Activated naive CD4-positive, alpha-beta T cell treated with anti-CD3 and anti-CD28 coated beads for 36 hours (primary cell): ENCODE measurements around the gene GJB1. TPM values are rescaled to one million over a fixed set of nuclear protein-coding genes. Genes with fewer than 3 reads are reported as not detected.
A peak's percentile ranks its signal among the peaks of the same experiment; 100 is the strongest.
"Not testable (repeated sequence)": the region's sequence is repeated elsewhere in the genome, so short reads cannot be mapped to it uniquely, and the experiment has no call there.

ENCODE experiments used
- CTCF ChIA-PET: fragments of 350-600 bp; sonication (Branson Sonifier 250); formaldehyde crosslinking; loops from one replicate; lab custom pipeline; 2021; ENCODE audit warnings: antibody characterized with exemption; lab: Charles Lee
- DNase-seq: peaks from one replicate; pipeline ENCODE4 v3.0.0-alpha.2; 2020
- H3K27ac Mint-ChIP-seq: one replicate; pipeline ENCODE4 v1.8.0; 2021; ENCODE audit warnings: mild to moderate bottlenecking, mixed read lengths
- H3K27me3 Mint-ChIP-seq: one replicate; pipeline ENCODE4 v1.8.0; 2021; ENCODE audit warnings: low read depth, mixed read lengths
- H3K36me3 Mint-ChIP-seq: one replicate; pipeline ENCODE4 v1.8.0; 2021; ENCODE audit warnings: low read depth, mixed read lengths
- H3K4me1 Mint-ChIP-seq: one replicate; pipeline ENCODE4 v1.8.0; 2021; ENCODE audit warnings: low read depth, mixed read lengths
- H3K4me3 Mint-ChIP-seq: one replicate; pipeline ENCODE4 v1.8.0; 2021; ENCODE audit warnings: mild to moderate bottlenecking, moderate library complexity, mixed read lengths
- H3K9me3 Mint-ChIP-seq: one replicate; pipeline ENCODE4 v1.8.0; 2021; ENCODE audit warnings: mixed read lengths
- intact Hi-C: fragments of 100-400 bp; cut with micrococcal nuclease; formaldehyde crosslinking; loops from one replicate; pipeline ENCODE4 v1.15.1; 2023
- total RNA-seq, 2 experiments: library from RNA; stranded (reverse); gene quantifications; one replicate each; pipeline ENCODE4 v1.2.3, GENCODE V29; 2021

GJB1 gene
- total RNA-seq, 2 experiments from 2014 or later = not detected

DNA sequence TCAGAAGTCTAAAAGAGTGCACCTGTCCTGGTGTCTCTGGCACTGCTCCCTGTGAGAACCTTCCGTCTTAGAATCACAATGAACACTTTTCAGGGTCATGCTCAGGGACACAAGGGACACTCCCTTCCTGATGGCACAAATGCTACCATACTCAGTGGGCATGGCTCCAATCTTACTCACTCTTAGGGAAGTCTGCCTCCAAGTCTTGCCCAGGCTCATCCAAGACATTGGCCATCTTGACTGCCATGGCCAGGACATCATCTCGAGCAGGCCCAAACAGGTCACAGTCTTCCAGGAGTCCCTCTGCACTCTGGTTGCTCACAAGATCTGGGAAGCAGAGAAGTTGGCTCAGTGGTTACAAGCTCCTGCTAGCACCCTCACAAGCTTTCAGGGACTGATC is 22.1 kb downstream of the GJB1 start:
- H3K4me1 Mint-ChIP-seq = no peaks in the 10 kb centered on the region
- H3K27me3 Mint-ChIP-seq = no peaks in the 10 kb centered on the region
- H3K9me3 Mint-ChIP-seq = no peaks in the 10 kb centered on the region
- no peak overlapping the region for H3K27ac Mint-ChIP-seq
- peaks cover 20% of the 10 kb centered on the region for H3K36me3 Mint-ChIP-seq
- intact Hi-C loops = no loop called here
- CTCF ChIA-PET = no interaction called here
- no peak for DNase-seq
- H3K4me3 Mint-ChIP-seq = no peak overlapping the region

DNA sequence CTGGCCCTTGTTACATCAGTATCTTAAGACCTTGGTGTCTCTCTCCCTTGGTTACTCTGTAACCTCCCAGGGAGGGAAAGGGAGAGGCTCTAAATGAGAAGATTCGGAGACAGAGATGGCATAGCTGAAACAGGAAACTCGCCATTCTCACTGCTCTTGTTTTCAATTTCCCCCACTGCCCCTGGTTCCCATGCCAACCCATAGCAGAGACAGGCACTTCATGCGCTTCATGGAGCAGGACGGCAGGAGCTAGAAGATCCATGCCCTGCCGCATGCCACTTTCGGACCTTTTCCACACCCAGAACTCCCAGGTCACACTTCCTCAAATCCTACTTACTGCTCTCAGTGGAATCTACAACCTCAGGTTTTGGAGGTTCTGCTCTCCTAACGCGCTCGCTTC is 27.8 kb downstream of the GJB1 start:
- intact Hi-C loops = loop anchor here (5.0 kb wide), 1 partner anchor 184 kb away; the partner anchor contains the start of gene SNX12

DNA sequence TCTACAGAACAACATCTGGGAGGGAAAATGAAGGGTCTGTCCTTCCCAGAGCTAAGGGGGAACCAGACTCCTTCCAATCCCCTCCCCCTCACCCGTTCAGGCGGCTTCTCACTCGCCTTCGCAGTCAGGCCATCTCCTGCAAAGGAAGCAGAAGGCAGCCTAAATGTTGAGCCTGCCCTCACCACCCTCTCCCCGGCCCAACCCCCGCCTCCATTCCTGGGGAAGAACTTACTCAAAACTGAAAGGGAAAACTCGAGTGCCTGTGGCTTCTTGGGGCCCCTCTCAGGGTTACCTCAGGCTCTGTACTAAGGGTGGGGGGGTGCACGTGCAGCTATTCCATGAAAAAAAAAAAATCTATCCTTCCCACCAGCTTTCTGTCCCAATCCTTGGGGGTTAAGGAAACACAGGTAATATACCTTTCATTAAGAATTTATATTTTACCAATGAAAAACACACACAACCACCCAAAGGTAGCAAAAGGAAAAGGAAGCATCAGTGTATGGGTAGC is 28.5 kb downstream of the GJB1 start:
- CTCF ChIA-PET = no interaction called here
- no peaks in the 10 kb centered on the region for H3K9me3 Mint-ChIP-seq
- H3K36me3 Mint-ChIP-seq = peaks cover 2% of the 10 kb centered on the region
- H3K27me3 Mint-ChIP-seq = no peaks in the 10 kb centered on the region
- H3K4me1 Mint-ChIP-seq = peaks cover 29% of the 10 kb centered on the region
- peak; percentile 51 for DNase-seq
- intact Hi-C loops = loop anchor here (5.0 kb wide), 1 partner anchor 184 kb away; the partner anchor contains the start of gene SNX12
- H3K4me3 Mint-ChIP-seq = peak overlapping the region; percentile 48
- peak overlapping the region; percentile 65 for H3K27ac Mint-ChIP-seq

More for the DNA sequence above, 27.8 kb downstream of the GJB1 start:
- Mint-ChIP-seq H3K27ac (no peak overlapping the region), H3K4me1 (peaks cover 28% of the 10 kb centered on the region), H3K36me3 (peaks cover 2% of the 10 kb centered on the region), H3K4me3 (no peak overlapping the region), H3K27me3 (no peaks in the 10 kb centered on the region), H3K9me3 (no peaks in the 10 kb centered on the region)
- CTCF ChIA-PET = no interaction called here
- no peak for DNase-seq

DNA sequence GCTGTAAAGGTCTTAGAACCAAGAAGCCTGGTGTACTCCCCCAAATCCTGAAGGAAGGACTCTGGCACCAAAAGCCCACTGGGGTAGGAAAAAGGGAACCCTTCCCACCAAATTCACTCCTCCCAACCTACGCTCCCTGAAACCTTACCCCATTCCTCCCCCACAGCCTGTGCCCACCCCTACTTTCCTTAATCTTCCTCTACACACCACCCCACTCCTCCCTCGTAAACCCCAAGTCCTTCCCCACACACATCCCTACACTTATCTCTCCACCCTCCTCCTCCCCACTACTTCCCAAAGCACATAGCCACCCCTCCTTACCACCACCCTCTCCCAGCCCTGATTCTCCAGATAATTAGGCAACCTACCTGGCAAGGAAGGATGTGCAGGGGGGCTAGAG is 29.2 kb downstream of the GJB1 start:
- Mint-ChIP-seq H3K4me3 (peak overlapping the region; percentile 48), H3K27me3 (no peaks in the 10 kb centered on the region), H3K27ac (no peak overlapping the region), H3K36me3 (no peaks in the 10 kb centered on the region), H3K4me1 (peaks cover 29% of the 10 kb centered on the region), H3K9me3 (no peaks in the 10 kb centered on the region)
- intact Hi-C loops = loop anchor here (5.0 kb wide), 1 partner anchor 185 kb away; the partner anchor contains the start of gene SNX12
- CTCF ChIA-PET = no interaction called here
- DNase-seq = no peak

DNA sequence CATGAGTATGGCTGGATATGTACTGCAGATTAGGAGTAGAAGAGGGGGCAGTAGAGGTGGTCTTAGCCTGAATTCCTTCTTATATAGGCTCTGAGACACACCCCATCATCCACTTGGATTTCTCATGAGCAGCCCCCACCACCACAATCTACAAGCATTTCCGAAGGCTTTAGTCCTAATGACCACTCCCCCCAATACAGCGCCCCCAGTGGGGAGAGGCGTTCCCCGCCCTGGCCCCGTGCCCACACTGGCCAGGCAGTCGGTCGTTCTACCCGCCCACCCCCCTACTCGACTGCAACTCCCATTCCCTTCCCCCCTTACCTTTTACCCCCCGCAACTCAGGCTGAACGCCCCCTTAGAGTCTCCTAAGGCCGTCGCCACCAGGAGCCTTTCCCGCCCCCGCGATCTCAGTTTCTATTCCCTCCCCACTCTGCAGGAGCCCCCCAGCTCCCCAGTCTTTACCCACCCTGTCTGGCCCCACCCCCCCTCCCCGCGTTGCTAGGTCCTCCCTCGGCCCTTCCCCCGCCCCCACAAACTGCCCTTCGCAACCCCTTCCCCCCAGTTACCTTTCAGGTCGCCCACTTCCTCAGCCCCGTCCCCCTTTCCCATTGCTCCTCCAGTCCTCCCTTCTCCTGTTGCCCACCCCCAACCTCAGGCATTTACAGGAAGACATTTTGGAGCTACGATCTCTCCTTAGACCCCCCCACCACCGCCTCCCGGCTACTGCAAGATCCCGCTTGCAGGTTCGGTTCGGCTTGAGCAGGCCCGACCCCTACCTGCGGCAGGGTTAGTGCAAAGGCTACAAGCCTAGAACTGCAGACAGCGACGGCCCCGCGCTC is 30.4 kb downstream of the GJB1 start:
- CTCF ChIA-PET = interaction anchor here (0.7 to 1.0 kb wide), 2 partner anchors 101 to 258 kb away, joined by 3 read pairs; no protein-coding TSS in a partner anchor
- peak overlapping the region; percentile 76 for H3K27ac Mint-ChIP-seq

DNA sequence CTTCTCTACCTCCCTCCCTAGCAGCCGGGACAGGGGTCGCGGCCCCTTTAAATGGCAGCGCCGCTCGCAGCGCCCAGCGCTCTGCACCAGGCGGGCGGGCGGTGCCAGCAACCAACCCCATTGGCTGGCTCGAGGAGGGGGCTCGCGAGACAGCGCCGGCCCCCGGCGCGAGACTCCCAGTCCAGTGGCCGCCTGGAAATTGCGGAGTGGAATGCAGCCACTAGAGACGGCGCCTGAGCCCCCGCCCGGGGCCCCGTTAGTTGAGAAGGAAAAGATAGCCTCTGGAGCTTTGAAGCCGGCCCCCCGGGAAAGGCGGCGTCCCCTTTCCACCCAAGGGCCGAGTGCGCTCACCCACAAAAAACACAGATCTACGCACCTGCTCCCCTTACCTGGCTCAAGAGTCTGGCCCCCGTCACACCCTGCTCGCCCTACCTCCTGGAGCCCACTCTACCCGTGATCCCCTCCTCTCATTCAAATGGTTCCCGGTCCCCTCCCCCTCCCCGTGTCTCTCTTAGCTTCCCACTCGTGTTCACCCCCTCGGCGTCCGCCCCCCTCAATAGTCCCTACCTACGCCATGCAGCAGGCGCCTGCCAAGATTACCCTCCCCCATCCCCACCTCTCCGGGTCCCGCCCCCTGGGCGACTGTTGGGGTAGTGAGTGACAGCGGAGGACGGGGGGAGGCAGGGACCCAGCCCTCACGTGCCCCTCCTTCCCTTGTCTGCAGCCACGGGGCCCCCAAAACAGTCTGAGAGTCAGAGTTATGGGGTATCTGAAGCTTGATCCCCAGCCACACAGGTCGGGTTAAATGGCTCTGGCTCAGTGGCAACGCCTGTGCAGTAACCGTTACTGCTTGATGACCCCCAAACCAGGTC is 31.3 kb downstream of the GJB1 start, which contains the start of gene ZMYM3:
ZMYM3 (minus strand) TSS at position 49 of the 872 bp plus-strand sequence. CDS start 885 bp downstream, outside the sequence.
- Mint-ChIP-seq H3K36me3 (no peaks in the 10 kb centered on the region), H3K27me3 (no peaks in the 10 kb centered on the region), H3K27ac (peak within 1 kb of the TSS; percentile 76), H3K4me3 (peak within 1 kb of the TSS; percentile 87), H3K4me1 (peaks cover 29% of the 10 kb centered on the region), H3K9me3 (no peaks in the 10 kb centered on the region)
- intact Hi-C loops = loop anchor here (1.0 to 5.0 kb wide), 5 partner anchors 29 to 187 kb away; partner anchors contain the start of genes NONO, SNX12 and TAF1
- CTCF ChIA-PET = interaction anchor here (0.7 to 1.3 kb wide), 3 partner anchors 29 to 258 kb away, joined by 3 read pairs; partner anchors contain the start of gene NONO
- peak; percentile 70 for DNase-seq

More for the DNA sequence above, 30.4 kb downstream of the GJB1 start:
- peak; percentile 39 for DNase-seq
- no peaks in the 10 kb centered on the region for H3K9me3 Mint-ChIP-seq
- peaks cover 29% of the 10 kb centered on the region for H3K4me1 Mint-ChIP-seq
- H3K4me3 Mint-ChIP-seq = peak overlapping the region; percentile 87
- intact Hi-C loops = loop anchor here (1.0 to 5.0 kb wide), 5 partner anchors 30 to 186 kb away; partner anchors contain the start of genes NONO, SNX12 and TAF1
- no peaks in the 10 kb centered on the region for H3K36me3 Mint-ChIP-seq
- H3K27me3 Mint-ChIP-seq = no peaks in the 10 kb centered on the region

DNA sequence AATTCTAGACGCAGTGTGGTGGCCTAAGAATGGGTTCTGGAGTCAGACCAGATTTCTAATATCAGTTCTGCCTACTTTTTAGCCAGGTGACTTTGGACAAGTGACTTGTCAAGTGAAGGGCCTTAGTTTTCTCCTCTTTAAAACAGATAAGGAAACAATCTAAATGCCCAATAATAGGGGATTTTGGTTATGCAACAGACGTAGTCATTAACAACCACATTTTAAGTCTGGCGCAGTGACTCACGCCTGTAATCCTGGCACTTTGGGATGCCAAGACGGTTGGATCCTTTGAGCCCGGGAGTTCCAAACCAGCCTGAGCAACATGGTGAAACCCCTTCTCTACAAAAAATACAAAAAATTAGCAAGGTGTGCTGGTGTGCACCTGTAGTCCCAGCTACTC is 33.0 kb downstream of the GJB1 start:
- Mint-ChIP-seq H3K9me3 (no peaks in the 10 kb centered on the region), H3K4me1 (peaks cover 24% of the 10 kb centered on the region), H3K4me3 (no peak overlapping the region), H3K27ac (no peak overlapping the region), H3K27me3 (no peaks in the 10 kb centered on the region), H3K36me3 (no peaks in the 10 kb centered on the region)
- DNase-seq = no peak
- CTCF ChIA-PET = no interaction called here
- intact Hi-C loops = no loop called here

DNA sequence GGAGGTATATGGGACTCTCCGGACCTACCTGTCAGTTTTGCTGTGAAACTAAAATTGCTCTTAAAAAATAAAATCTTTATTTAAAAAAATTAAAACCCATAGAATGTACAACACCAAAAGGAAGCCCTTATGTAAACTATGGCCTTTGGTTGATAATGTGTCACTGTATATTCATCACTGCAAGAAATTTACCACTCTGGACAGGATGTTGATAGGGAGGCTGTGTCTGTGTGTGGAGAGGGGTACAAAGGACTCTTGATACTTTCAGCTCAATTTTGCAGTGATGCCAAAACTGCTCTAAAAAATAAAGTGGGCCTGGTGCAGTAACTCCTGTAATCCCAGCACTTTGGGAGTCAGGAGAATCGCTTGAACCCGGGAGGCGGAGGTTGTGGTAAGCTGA is 33.8 kb downstream of the GJB1 start:
- no peak overlapping the region for H3K4me3 Mint-ChIP-seq
- CTCF ChIA-PET = no interaction called here
- no peaks in the 10 kb centered on the region for H3K36me3 Mint-ChIP-seq
- no peak for DNase-seq
- intact Hi-C loops = no loop called here
- peaks cover 16% of the 10 kb centered on the region for H3K4me1 Mint-ChIP-seq
- no peaks in the 10 kb centered on the region for H3K9me3 Mint-ChIP-seq
- no peaks in the 10 kb centered on the region for H3K27me3 Mint-ChIP-seq
- H3K27ac Mint-ChIP-seq = no peak overlapping the region

DNA sequence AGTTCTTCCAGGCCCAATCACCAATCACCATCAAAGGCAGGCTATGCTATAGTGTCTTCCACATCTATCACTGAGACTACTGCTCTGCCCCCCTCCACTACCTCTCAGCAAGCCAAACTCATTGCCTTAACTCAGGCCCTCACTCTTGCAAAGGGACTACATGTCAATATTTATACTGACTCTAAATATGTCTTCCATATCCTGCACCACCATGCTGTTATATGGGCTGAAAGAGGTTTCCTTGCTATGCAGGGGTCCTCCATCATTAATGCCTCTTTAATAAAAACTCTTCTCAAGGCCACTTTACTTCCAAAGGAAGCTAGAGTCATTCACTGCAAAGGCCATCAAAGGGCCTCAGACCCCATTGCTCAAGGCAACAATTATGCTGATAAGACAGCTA is 45.6 kb downstream of the GJB1 start:
- H3K27ac Mint-ChIP-seq, intact Hi-C loops, DNase-seq, H3K9me3 Mint-ChIP-seq, H3K4me3 Mint-ChIP-seq, H3K4me1 Mint-ChIP-seq, H3K36me3 Mint-ChIP-seq, H3K27me3 Mint-ChIP-seq, CTCF ChIA-PET: not testable (repeated sequence)

DNA sequence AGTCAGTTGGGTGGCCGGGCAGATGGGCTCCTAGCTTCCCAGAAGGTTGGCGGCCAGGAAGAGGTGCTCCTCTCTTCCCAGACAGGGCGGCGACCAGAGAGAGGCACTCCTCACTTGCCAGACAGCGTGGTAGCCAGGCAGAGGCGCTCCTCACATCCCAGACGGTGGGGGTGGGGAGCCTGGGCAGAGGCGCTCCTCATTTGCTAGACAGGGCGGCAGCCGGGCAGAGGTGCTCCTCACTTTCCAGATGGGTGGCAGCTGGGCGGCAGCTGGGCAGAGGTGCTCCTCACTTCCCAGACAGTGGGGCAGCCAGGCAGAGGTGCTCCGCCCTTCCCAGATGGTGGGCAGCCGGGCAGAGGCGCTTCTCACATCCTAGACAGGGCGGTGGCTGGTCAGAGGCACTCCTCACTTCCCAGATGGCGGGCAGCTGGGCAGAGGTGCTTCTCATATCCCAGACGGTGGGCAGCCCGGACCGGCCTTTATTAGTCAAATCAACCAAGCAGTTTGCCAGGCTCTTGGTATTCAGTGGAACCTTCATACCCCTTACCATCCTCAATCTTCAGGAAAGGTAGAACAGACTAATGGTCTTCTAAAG is 46.9 kb downstream of the GJB1 start:
- H3K27ac Mint-ChIP-seq = no peak overlapping the region
- no peak for DNase-seq
- no peaks in the 10 kb centered on the region for H3K4me1 Mint-ChIP-seq
- no peaks in the 10 kb centered on the region for H3K9me3 Mint-ChIP-seq
- CTCF ChIA-PET = no interaction called here
- H3K4me3 Mint-ChIP-seq = no peak overlapping the region
- H3K36me3 Mint-ChIP-seq = no peaks in the 10 kb centered on the region
- intact Hi-C loops = no loop called here
- no peaks in the 10 kb centered on the region for H3K27me3 Mint-ChIP-seq

DNA sequence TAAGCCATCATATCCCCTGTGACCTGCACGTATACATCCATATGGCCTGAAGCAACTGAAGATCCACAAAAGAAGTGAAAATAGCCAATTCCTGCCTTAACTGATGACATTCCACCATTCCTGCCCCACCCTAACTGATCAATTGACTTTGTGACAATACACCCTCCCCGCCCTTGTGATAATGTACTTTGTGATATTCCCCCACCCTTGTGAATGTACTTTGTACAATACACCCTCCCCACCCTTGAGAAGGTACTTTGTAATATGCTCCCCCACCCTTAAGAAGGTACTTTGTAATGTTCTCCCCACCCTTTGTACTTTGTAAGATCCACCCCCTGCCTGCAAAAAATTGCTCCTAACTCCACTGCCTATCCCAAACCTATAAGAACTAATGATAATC is 49.3 kb downstream of the GJB1 start:
- intact Hi-C loops, H3K27ac Mint-ChIP-seq, H3K4me1 Mint-ChIP-seq, H3K4me3 Mint-ChIP-seq, H3K9me3 Mint-ChIP-seq, DNase-seq, H3K36me3 Mint-ChIP-seq, CTCF ChIA-PET, H3K27me3 Mint-ChIP-seq: not testable (repeated sequence)
